Measurements from ENCODE around the gene POU6F1.
"Not testable (repeated sequence)": the region's sequence is repeated elsewhere in the genome, so short reads cannot be mapped to it uniquely, and the experiment has no call there.

- not testable (repeated sequence) for TF ChIP-seq ZC3H11A (IDR thresholded peaks at IDR 0.05; ENCODE audit: low read depth, low read length); ZNF316 (IDR thresholded peaks at IDR 0.05); ARID2 (IDR thresholded peaks at IDR 0.05); FOXA1 (IDR thresholded peaks at IDR 0.05; ENCODE audit: borderline replicate concordance); ZBTB12 (CRISPR knock-in tag; IDR thresholded peaks at IDR 0.05); CTCF (IDR thresholded peaks at IDR 0.05 in 2 of 3, conservative IDR thresholded peaks at IDR 0.05 in 1 of 3; ENCODE audit: insufficient read depth in 2 of 3, low read depth in 1 of 3, low read length in 3 of 3); ZBTB9 (CRISPR knock-in tag; IDR thresholded peaks at IDR 0.05); ETV1 (tag; conservative IDR thresholded peaks at IDR 0.05; ENCODE audit: low read depth); MAX (CRISPR knock-in tag; IDR thresholded peaks at IDR 0.05); THAP12 (CRISPR knock-in tag; IDR thresholded peaks at IDR 0.05)
Observed at GRCh38 chr12:51259600-51259999, 41.7 kb upstream of the POU6F1 start.

Data from K562 (cell line).